Keratinocyte (primary cell): Measurements from ENCODE around the gene LMAN2L. TPM values are rescaled to one million over a fixed set of nuclear protein-coding genes. Genes with fewer than 3 reads are reported as not detected.

Source experiments
- DNase-seq: peaks from one replicate; pipeline ENCODE4 v3.0.0-alpha.2; 2011; ENCODE audit warnings: low read depth, missing footprints, low spot score
- FAIRE-seq: peaks from 2 replicates; lab custom pipeline; 2011; peaks lifted over from hg19 to GRCh38; lab: Jason Lieb, UNC
- H2AFZ ChIP-seq: 2 replicates; pipeline ENCODE4 v1.6.0; 2012; ENCODE audit warnings: low read length, control low read depth, inconsistent platforms; ENCODE audit not compliant: control insufficient read depth
- H3K27ac ChIP-seq: 2 replicates; pipeline ENCODE4 v1.5.1; 2011; ENCODE audit warnings: low read length; ENCODE audit not compliant: control insufficient read depth, insufficient read depth
- H3K27me3 ChIP-seq: 3 replicates; pipeline ENCODE4 v1.6.0; 2011; ENCODE audit warnings: low read length; ENCODE audit not compliant: control insufficient read depth, insufficient read depth; ENCODE audit errors: extremely low read depth
- H3K36me3 ChIP-seq, 2 experiments: 2 replicates in 1 of 2; 3 replicates in 1 of 2; pipeline ENCODE4 v1.5.1; 2011; ENCODE audit warnings: low read length in 2 of 2, mild to moderate bottlenecking in 1 of 2; ENCODE audit not compliant: control insufficient read depth in 2 of 2, insufficient read depth in 2 of 2; ENCODE audit errors: extremely low read depth in 1 of 2
- H3K4me1 ChIP-seq: 3 replicates; pipeline ENCODE4 v1.5.1; 2011; ENCODE audit warnings: low read length; ENCODE audit not compliant: control insufficient read depth, insufficient read depth; ENCODE audit errors: extremely low read depth
- H3K4me2 ChIP-seq: 3 replicates; pipeline ENCODE4 v1.6.0; 2011; ENCODE audit warnings: low read depth, low read length; ENCODE audit not compliant: control insufficient read depth, insufficient read depth; ENCODE audit errors: extremely low read depth
- H3K4me3 ChIP-seq, 3 experiments: fragments of 200-600 bp in 1 of 3; sonication (generic) in 1 of 3; 2 replicates in 2 of 3; 3 replicates in 1 of 3; pipeline ENCODE4 v1.5.1; 2011 to 2016; ENCODE audit warnings: low read length in 3 of 3, mild to moderate bottlenecking in 3 of 3, control low read depth in 2 of 3, inconsistent platforms in 1 of 3, low read depth in 1 of 3, mixed read lengths in 1 of 3, mixed run types in 1 of 3, moderate library complexity in 1 of 3; ENCODE audit not compliant: control insufficient read depth in 2 of 3, insufficient read depth in 2 of 3; ENCODE audit errors: extremely low read depth in 1 of 3
- H3K79me2 ChIP-seq: 2 replicates; pipeline ENCODE4 v1.6.0; 2012; ENCODE audit warnings: low read length; ENCODE audit not compliant: control insufficient read depth, insufficient read depth
- H3K9ac ChIP-seq: 3 replicates; pipeline ENCODE4 v1.6.0; 2011; ENCODE audit warnings: low read length; ENCODE audit not compliant: control insufficient read depth, insufficient read depth; ENCODE audit errors: extremely low read depth
- H3K9me1 ChIP-seq: 3 replicates; pipeline ENCODE4 v1.6.0; 2011; ENCODE audit warnings: low read length; ENCODE audit not compliant: control insufficient read depth, insufficient read depth; ENCODE audit errors: extremely low read depth
- H3K9me3 ChIP-seq: 2 replicates; pipeline ENCODE4 v1.5.1; 2012; ENCODE audit warnings: low read depth, low read length; ENCODE audit not compliant: control insufficient read depth
- H4K20me1 ChIP-seq: 3 replicates; pipeline ENCODE4 v1.6.0; 2011; ENCODE audit warnings: low read length; ENCODE audit not compliant: control insufficient read depth, insufficient read depth; ENCODE audit errors: extremely low read depth
- EZH2 ChIP-seq: IDR thresholded peaks from one replicate; pipeline ENCODE4 v1.6.1; 2012; ENCODE audit warnings: inconsistent platforms, mild to moderate bottlenecking, low read length, moderate library complexity
- dilution Hi-C: fragments of 300-500 bp; cut with MboI; formaldehyde crosslinking; loops from one replicate; pipeline ENCODE4 v1.7.0; 2020; ENCODE audit warnings: low sequenced_read_pairs; ENCODE audit not compliant: extremely low pct_ligation_motif_present
- polyA plus RNA-seq, 5 experiments: library from polyadenylated mRNA; depleted of rRNA in 3 of 5; stranded (reverse) in 3 of 5; stranded (forward) in 1 of 5; unstranded in 1 of 5; fragments of >200 nt; gene quantifications; 1 replicate in 1 of 5; 2 replicates in 3 of 5; 3 replicates in 1 of 5; pipeline versions ENCODE4 v1.2.1 to v1.2.3, GENCODE V29; 2011 to 2012; ENCODE audit warnings: missing spikeins in 2 of 5, low read depth in 1 of 5, low replicate concordance in 1 of 5
- TF ChIP-seq, protein P1 (sequence below), 3 experiments: IDR thresholded peaks in 1 of 3; conservative IDR thresholded peaks in 1 of 3; optimal IDR thresholded peaks in 1 of 3; 2 replicates in 2 of 3; 3 replicates in 1 of 3; pipeline versions ENCODE3 to v1.5.1; 2011; ENCODE audit warnings: low read length in 3 of 3, mild to moderate bottlenecking in 3 of 3, moderate library complexity in 2 of 3, control low read depth in 1 of 3, inconsistent platforms in 1 of 3; ENCODE audit not compliant: insufficient read depth in 2 of 3; ENCODE audit errors: extremely low read depth in 1 of 3

Gene LMAN2L
- polyA plus RNA-seq, 1 donor (not counting 4 experiments of a cell fraction or from before 2014, with no cell fraction given): 20.7 TPM

DNA sequence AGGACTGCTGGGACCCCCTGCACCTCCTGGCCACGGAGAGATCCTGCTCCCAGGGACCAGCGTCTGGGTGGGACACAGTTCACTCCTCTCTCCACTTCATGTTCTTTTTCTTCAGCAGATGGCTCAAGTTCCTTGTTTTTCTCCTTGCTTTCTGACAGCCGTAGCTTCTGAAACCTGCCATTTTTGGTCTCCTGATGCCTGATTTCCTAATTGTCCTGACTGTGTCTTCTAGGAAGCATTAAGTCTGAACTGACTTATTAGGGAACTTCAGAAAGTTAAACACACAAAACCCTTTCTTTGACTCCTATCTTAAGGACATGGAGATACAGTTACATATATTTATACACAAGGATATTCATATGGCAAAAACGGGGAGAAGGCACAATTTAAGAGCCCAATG, 43.5 kb upstream of the LMAN2L start:
- DNase-seq: no peak
- H3K79me2 ChIP-seq: no peaks in the 10 kb centered on the region
- no peak overlapping the region for H3K4me2 ChIP-seq
- no peak overlapping the region for H2AFZ ChIP-seq
- H3K27me3 ChIP-seq: no peaks in the 10 kb centered on the region
- no peak overlapping the region for H3K9ac ChIP-seq
- dilution Hi-C loops: no loop called here
- H3K9me3 ChIP-seq: no peaks in the 10 kb centered on the region
- H4K20me1 ChIP-seq: no peaks in the 10 kb centered on the region
- FAIRE-seq: no peak
- H3K4me1 ChIP-seq: peaks cover 19% of the 10 kb centered on the region
- H3K36me3 ChIP-seq: no peaks in the 10 kb centered on the region
- no peaks in the 10 kb centered on the region for H3K9me1 ChIP-seq
- no peak overlapping the region for H3K27ac ChIP-seq
- no peak for TF ChIP-seq EZH2
- TF ChIP-seq, protein P1, sequence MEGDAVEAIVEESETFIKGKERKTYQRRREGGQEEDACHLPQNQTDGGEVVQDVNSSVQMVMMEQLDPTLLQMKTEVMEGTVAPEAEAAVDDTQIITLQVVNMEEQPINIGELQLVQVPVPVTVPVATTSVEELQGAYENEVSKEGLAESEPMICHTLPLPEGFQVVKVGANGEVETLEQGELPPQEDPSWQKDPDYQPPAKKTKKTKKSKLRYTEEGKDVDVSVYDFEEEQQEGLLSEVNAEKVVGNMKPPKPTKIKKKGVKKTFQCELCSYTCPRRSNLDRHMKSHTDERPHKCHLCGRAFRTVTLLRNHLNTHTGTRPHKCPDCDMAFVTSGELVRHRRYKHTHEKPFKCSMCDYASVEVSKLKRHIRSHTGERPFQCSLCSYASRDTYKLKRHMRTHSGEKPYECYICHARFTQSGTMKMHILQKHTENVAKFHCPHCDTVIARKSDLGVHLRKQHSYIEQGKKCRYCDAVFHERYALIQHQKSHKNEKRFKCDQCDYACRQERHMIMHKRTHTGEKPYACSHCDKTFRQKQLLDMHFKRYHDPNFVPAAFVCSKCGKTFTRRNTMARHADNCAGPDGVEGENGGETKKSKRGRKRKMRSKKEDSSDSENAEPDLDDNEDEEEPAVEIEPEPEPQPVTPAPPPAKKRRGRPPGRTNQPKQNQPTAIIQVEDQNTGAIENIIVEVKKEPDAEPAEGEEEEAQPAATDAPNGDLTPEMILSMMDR (optimal IDR thresholded peaks at IDR 0.05 in 1 of 3, IDR thresholded peaks at IDR 0.05 in 1 of 3, conservative IDR thresholded peaks at IDR 0.05 in 1 of 3; ENCODE audit: extremely low read depth in 1 of 3, insufficient read depth in 2 of 3, low read length in 3 of 3): no peak
- no peak overlapping the region for H3K4me3 ChIP-seq

DNA sequence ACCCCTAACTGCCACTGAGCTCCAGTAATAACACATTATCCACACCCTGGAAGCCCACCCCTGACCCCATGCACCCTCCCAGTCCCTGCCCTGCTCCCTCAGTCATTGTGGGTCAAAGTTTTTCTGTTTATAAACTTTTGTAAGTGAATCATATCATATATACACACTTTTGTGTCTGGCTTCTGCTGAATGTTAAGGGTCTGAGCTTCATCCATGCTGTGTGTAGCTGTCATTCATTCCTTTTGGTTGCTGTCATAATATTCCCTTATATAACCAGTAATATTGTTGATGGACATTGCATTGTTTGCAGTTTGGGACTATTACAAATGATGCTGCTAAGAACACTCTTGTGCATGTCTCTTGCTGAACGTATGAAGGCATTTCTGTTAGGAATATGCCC, 35.3 kb upstream of the LMAN2L start:
- TF ChIP-seq EZH2: no peak
- TF ChIP-seq, protein P1 (optimal IDR thresholded peaks at IDR 0.05 in 1 of 3, IDR thresholded peaks at IDR 0.05 in 1 of 3, conservative IDR thresholded peaks at IDR 0.05 in 1 of 3; ENCODE audit: extremely low read depth in 1 of 3, insufficient read depth in 2 of 3, low read length in 3 of 3): no peak
- DNase-seq: no peak
- Histone ChIP-seq H2AFZ (no peak overlapping the region), H3K4me2 (no peak overlapping the region), H3K27me3 (no peaks in the 10 kb centered on the region), H3K9me1 (no peaks in the 10 kb centered on the region), H3K9me3 (no peaks in the 10 kb centered on the region), H3K4me1 (peaks cover 25% of the 10 kb centered on the region), H3K9ac (no peak overlapping the region), H3K4me3 (no peak overlapping the region), H3K79me2 (no peaks in the 10 kb centered on the region), H4K20me1 (no peaks in the 10 kb centered on the region), H3K36me3 (no peaks in the 10 kb centered on the region), H3K27ac (no peak overlapping the region)
- FAIRE-seq: no peak
- dilution Hi-C loops: no loop called here
